ENCODE data around the gene OGDHL. TPM values are rescaled to one million over a fixed set of nuclear protein-coding genes. Genes with fewer than 3 reads are reported as not detected.
"Not testable (repeated sequence)": the region's sequence is repeated elsewhere in the genome, so short reads cannot be mapped to it uniquely, and the experiment has no call there.

OGDHL gene
- total RNA-seq, 4 donors from 2014 or later = 0.62 to 1.8 (median 1.2) TPM

DNA sequence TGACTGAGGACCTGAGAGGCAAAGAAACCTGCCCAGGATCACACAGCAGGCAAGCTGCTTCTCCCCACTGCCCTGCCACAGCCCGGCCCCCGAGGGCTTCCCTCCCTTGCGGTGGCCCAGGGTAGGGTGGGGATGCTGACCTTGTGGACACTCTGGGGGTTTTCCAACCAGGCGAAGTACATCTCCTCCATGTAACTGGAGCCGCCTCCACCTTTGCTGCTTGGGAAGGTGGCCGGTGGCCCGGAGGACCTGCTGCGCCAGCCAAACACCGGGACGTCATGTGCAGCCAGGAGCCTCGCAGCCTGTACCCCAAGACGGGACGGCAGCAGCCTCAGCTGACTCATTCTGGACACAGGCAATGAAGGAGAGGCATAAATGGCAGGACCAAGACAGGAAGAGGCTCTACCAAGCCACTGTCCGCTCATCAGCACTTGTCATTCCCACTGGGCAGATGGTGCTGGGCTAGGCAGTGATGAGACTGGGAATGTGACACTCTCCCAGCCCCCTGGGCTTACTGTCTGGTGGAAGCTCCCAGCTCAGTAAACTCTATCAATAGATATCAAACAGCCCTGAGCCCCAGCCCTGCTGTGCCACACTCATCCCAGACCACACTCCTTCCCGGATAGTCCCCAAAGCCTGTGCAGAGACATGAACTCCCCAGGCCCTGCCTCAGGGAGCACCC lies 3.7 kb downstream of the OGDHL start:
- Histone ChIP-seq H3K27ac (no peak overlapping the region), H3K27me3 (peaks cover 40% of the 10 kb centered on the region), H3K9me3 (no peaks in the 10 kb centered on the region), H3K36me3 (no peaks in the 10 kb centered on the region), H3K4me1 (peaks cover 0 to 12% (median 0%) of the 10 kb centered on the region in 3 donors), H3K4me3 (no peak overlapping the region)
- no peak for ATAC-seq
- no CpG with 5 or more reads among the region's 15 CpGs for WGBS, 2 donors (ENCODE audit: low coverage in 1 of 2)
- no peak for TF ChIP-seq POLR2AphosphoS5 (IDR thresholded peaks at IDR 0.05)
- TF ChIP-seq POLR2A (IDR thresholded peaks at IDR 0.05) = no peak
- TF ChIP-seq, protein P1, sequence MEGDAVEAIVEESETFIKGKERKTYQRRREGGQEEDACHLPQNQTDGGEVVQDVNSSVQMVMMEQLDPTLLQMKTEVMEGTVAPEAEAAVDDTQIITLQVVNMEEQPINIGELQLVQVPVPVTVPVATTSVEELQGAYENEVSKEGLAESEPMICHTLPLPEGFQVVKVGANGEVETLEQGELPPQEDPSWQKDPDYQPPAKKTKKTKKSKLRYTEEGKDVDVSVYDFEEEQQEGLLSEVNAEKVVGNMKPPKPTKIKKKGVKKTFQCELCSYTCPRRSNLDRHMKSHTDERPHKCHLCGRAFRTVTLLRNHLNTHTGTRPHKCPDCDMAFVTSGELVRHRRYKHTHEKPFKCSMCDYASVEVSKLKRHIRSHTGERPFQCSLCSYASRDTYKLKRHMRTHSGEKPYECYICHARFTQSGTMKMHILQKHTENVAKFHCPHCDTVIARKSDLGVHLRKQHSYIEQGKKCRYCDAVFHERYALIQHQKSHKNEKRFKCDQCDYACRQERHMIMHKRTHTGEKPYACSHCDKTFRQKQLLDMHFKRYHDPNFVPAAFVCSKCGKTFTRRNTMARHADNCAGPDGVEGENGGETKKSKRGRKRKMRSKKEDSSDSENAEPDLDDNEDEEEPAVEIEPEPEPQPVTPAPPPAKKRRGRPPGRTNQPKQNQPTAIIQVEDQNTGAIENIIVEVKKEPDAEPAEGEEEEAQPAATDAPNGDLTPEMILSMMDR (IDR thresholded peaks at IDR 0.05) = no peak
- no peak for TF ChIP-seq EP300 (IDR thresholded peaks at IDR 0.05)

DNA sequence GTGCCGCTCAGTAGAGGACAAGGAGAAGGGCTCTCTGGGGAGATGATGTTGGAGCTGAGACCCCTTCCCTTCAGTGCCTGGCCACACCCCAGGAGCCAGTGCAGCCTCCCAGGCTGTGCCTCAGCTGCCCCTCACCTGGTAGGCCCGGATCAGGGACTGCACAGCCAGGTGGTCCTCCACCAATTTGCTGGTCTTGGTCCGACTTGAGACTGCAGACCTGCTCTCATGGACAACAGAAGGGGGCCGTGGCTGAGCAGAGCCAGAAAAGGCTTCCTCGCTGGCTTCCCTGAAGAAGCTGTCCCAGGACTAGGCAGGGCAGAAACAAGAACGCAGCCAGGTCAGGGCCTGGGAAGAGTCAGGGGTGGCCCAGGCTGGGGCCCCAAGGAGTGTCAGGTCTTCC lies 5.5 kb downstream of the OGDHL start:
- Histone ChIP-seq H3K27ac (no peak overlapping the region), H3K4me1 (peaks cover 0 to 3% (median 0%) of the 10 kb centered on the region in 3 donors), H3K27me3 (peaks cover 28% of the 10 kb centered on the region), H3K4me3 (no peak overlapping the region), H3K9me3 (no peaks in the 10 kb centered on the region), H3K36me3 (no peaks in the 10 kb centered on the region)
- no peak for ATAC-seq
- TF ChIP-seq, protein P1 (IDR thresholded peaks at IDR 0.05) = no peak
- TF ChIP-seq EP300 (IDR thresholded peaks at IDR 0.05) (no peak), POLR2AphosphoS5 (IDR thresholded peaks at IDR 0.05) (no peak), POLR2A (IDR thresholded peaks at IDR 0.05) (no peak)
- WGBS, 2 donors (ENCODE audit: low coverage in 1 of 2) = 100% methylated on average over 1 of the region's 6 CpGs; no CpG with 5 or more reads in 1 of the 2 donors

- no peaks in the 10 kb centered on the region for H3K4me1 ChIP-seq
- ATAC-seq = no peak
- H3K36me3 ChIP-seq = no peaks in the 10 kb centered on the region
- TF ChIP-seq, protein P1 (IDR thresholded peaks at IDR 0.05) = no peak
- TF ChIP-seq EP300 (IDR thresholded peaks at IDR 0.05) (no peak), POLR2AphosphoS5 (IDR thresholded peaks at IDR 0.05) (no peak), POLR2A (IDR thresholded peaks at IDR 0.05) (no peak)
- no peak overlapping the region for H3K4me3 ChIP-seq
- no peak overlapping the region for H3K27ac ChIP-seq
- peaks cover 27% of the 10 kb centered on the region for H3K27me3 ChIP-seq
- WGBS, 2 donors (ENCODE audit: low coverage in 1 of 2) = 93 to 100% methylated on average over 2 to 3 of the region's 3 CpGs
- H3K9me3 ChIP-seq = no peaks in the 10 kb centered on the region
Measured at GRCh38 chr10:49756031-49756430, 6.1 kb downstream of the OGDHL start.

DNA sequence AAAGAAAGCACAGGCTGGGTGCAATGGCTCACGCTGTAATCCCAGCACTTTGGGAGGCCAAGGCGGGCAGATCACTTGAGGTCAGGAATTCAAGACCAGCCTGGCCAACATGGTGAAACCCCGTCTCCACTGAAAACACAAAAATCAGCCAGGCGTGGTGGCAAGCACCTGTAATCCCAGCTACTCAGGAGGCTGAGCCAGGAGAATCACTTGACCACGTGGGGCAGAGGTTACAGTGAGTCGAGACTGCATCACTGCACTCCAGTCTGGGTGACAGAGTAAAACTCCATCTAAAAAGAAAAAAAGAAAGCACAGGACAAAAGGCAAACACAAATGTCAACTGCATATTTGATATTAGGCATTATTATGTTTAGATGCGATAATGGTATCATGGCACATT lies 7.2 kb downstream of the OGDHL start:
- ATAC-seq, H3K4me3 ChIP-seq, H3K27ac ChIP-seq, H3K36me3 ChIP-seq, H3K4me1 ChIP-seq, H3K9me3 ChIP-seq: not testable (repeated sequence)
- 88% methylated on average over 4 to 6 of the region's 7 CpGs for WGBS, 2 donors (ENCODE audit: low coverage in 1 of 2)
- peaks cover 22% of the 10 kb centered on the region for H3K27me3 ChIP-seq

- Histone ChIP-seq H3K36me3 (no peaks in the 10 kb centered on the region), H3K9me3 (no peaks in the 10 kb centered on the region), H3K4me1 (no peaks in the 10 kb centered on the region), H3K4me3 (no peak overlapping the region), H3K27me3 (peaks cover 10% of the 10 kb centered on the region), H3K27ac (no peak overlapping the region)
- no peak for ATAC-seq
- WGBS, 2 donors (ENCODE audit: low coverage in 1 of 2) = 100% methylated on average over 1 of the region's 7 CpGs; no CpG with 5 or more reads in 1 of the 2 donors
- TF ChIP-seq, protein P1 (IDR thresholded peaks at IDR 0.05) = no peak
- no peak for TF ChIP-seq EP300 (IDR thresholded peaks at IDR 0.05)
- TF ChIP-seq POLR2AphosphoS5 (IDR thresholded peaks at IDR 0.05) = no peak
- TF ChIP-seq POLR2A (IDR thresholded peaks at IDR 0.05) = no peak
Measured at GRCh38 chr10:49752584-49752983, 9.5 kb downstream of the OGDHL start.

All from gastroesophageal sphincter (tissue), 4 donors.